Stimulated activated CD4-positive, alpha-beta T cell treated with anti-CD3 and anti-CD28 coated beads, Interleukin-4, amount 100 ng/mL, for 1 hour (primary cell): ENCODE results near the gene IGLON5.

ENCODE experiments used
- DNase-seq: peaks from one replicate; pipeline ENCODE4 v3.0.0-alpha.2; 2020

Gene IGLON5

GRCh38 chr19:51311351-51312257, at the start of gene IGLON5:
Gene IGLON5 (plus strand): TSS chr19:51311644. CDS start chr19:51311848, 204 bp downstream.
- DNase-seq: no peak

- no peak for DNase-seq
Measured at GRCh38 chr19:51263808-51264207, 47.6 kb upstream of the IGLON5 start.

GRCh38 chr19:51271067-51271466, 40.4 kb upstream of the IGLON5 start:
- no peak for DNase-seq

- DNase-seq: no peak
Measured at GRCh38 chr19:51272183-51272810, 39.1 kb upstream of the IGLON5 start.

GRCh38 chr19:51274049-51274770, 37.2 kb upstream of the IGLON5 start:
- DNase-seq: no peak

- no peak for DNase-seq
Measured at GRCh38 chr19:51277112-51277511, 34.3 kb upstream of the IGLON5 start.

- DNase-seq: no peak
Measured at GRCh38 chr19:51282335-51282734, 29.1 kb upstream of the IGLON5 start.

GRCh38 chr19:51285682-51286081, 25.8 kb upstream of the IGLON5 start:
- DNase-seq: no peak

- DNase-seq: no peak
Measured at GRCh38 chr19:51289635-51290034, 21.8 kb upstream of the IGLON5 start.

GRCh38 chr19:51292971-51293370, 18.5 kb upstream of the IGLON5 start:
- DNase-seq: no peak

- DNase-seq: no peak
Measured at GRCh38 chr19:51293571-51294210, 17.8 kb upstream of the IGLON5 start.

- DNase-seq: no peak
Measured at GRCh38 chr19:51294211-51294976, 17.1 kb upstream of the IGLON5 start.

GRCh38 chr19:51294977-51295375, 16.5 kb upstream of the IGLON5 start:
- DNase-seq: no peak

- no peak for DNase-seq
Measured at GRCh38 chr19:51295382-51296126, 15.9 kb upstream of the IGLON5 start.

GRCh38 chr19:51296336-51297093, 14.9 kb upstream of the IGLON5 start:
- DNase-seq: no peak

- DNase-seq: no peak
Measured at GRCh38 chr19:51297406-51297805, 14.0 kb upstream of the IGLON5 start.

- no peak for DNase-seq
Measured at GRCh38 chr19:51301266-51301665, 10.2 kb upstream of the IGLON5 start.

GRCh38 chr19:51305479-51305878, 6.0 kb upstream of the IGLON5 start:
- DNase-seq: no peak

- DNase-seq: no peak
Measured at GRCh38 chr19:51316688-51317087, 5.2 kb downstream of the IGLON5 start.

- DNase-seq: no peak
Measured at GRCh38 chr19:51317376-51317775, 5.9 kb downstream of the IGLON5 start.

GRCh38 chr19:51317968-51318367, 6.5 kb downstream of the IGLON5 start:
- no peak for DNase-seq
